GM13977 (cell line): ENCODE data around the gene SEPTIN10.
A peak's percentile ranks its signal among the peaks of the same experiment; 100 is the strongest.

Experiments used
- DNase-seq: peaks from one replicate; pipeline ENCODE4 v3.0.0; 2012; ENCODE audit warnings: low spot score
- CTCF ChIP-seq: IDR thresholded peaks from 2 replicates; pipeline ENCODE4 v1.5.1; 2012; ENCODE audit warnings: mild to moderate bottlenecking, control low read depth; ENCODE audit not compliant: insufficient read depth; ENCODE audit errors: extremely low read depth, missing control alignments
- in situ Hi-C: fragments of 300-500 bp; cut with MboI; formaldehyde crosslinking; loops from one replicate; pipeline ENCODE4 v1.12.0; 2022; ENCODE audit warnings: low sequenced_read_pairs, low pct_unique_long_range_greater_than_20kb, mixed read lengths, inconsistent platforms; ENCODE audit not compliant: unreplicated experiment

SEPTIN10 gene

DNA sequence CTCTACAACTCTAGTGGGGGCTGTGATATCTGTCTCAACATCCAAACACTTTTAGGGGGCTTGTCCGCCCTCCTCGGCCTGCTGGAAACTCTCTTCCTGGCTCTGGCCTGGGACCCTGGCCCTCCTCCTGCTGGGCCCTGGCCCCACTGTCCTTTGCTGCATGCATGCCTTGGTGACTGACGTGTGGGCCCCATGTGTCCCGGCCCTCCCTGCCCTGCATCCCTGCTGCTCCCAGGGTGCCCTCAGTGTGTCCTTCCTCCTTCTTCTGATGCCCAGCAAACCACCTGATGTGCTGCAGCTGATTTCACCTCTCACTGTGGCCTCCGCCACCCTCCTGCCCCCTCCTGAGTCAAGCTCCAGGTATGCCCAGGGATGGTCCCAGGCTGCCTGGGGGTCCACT lies 101.7 kb downstream of the SEPTIN10 start:
- no peak for DNase-seq
- in situ Hi-C loops, result no loop called here
- TF ChIP-seq CTCF, result no peak

- in situ Hi-C loops, result no loop called here
- no peak for DNase-seq
- no peak for TF ChIP-seq CTCF
Observed at GRCh38 chr2:109511168-109511567, 102.6 kb downstream of the SEPTIN10 start.

DNA sequence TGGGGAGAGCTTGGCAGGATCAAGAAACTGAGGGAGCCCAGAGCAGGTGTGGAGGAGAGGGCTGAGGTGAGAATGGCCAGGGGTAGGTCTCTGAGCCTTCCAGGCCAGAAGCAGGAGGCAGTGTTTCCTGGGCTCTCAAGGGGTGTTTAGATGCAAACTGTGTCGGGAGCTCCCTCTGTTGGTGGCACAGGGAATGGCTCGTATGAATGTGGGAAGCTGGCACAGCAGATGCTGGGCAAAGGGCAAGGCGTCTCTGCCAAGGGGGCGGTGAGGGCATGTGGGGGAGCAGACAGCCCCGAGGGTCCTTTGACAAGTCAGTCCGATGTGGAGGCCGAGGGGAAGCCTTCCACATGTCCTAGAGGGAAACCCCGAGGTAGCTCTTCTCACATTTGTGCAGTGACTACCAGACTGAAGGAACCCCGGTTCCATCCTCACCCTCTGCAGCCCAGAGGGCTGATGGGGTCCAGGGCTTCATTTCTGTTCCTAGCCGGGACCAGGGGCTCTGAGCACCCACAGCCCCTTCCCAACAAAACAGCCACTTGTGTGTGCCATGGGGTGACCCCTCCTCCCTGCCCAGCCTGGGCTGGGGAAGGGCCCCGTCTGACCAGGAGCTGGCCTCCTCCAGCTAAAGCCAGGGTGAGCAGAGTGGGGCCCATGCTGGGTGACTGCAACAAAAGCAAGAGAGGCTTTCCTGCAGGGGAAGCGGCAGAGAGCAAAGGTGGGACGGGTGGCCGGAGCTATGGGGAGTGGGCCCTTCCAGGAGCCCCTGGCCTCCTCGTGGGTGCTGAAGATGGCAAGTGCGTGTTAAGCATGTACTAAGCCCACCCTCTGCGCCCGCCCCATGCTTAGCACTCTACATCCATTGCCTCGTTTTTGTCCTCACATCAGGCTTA lies 103.4 kb downstream of the SEPTIN10 start:
- peak; percentile 93 for TF ChIP-seq CTCF
- DNase-seq, result peak; percentile 86
- in situ Hi-C loops, result no loop called here

- DNase-seq, result no peak
- in situ Hi-C loops, result loop anchor here (10.0 kb wide), 1 partner anchor 374 kb away; no protein-coding TSS in a partner anchor
- TF ChIP-seq CTCF, result no peak
Observed at GRCh38 chr2:109508556-109508955, 105.2 kb downstream of the SEPTIN10 start.

DNA sequence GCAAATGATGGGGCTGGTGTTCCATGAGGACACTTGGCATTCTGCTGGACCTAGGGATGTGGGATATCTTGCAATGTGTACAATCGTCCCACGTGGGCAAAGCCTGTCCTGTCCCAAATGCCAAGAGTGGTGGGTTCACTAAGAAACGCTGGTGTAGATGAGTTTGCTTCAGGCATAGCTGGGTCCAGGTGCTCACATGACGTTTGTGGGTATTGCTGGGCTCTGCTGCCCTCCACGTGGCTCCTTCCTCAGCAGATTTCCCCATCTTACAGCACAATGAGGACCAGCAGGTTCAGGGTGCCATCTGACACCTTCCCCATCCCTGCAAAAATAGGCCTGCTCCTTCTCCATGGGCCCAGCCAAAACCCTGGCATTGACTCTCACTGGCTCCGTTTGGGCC lies 105.9 kb downstream of the SEPTIN10 start:
- no peak for TF ChIP-seq CTCF
- in situ Hi-C loops, result loop anchor here (10.0 kb wide), 1 partner anchor 373 kb away; no protein-coding TSS in a partner anchor

DNA sequence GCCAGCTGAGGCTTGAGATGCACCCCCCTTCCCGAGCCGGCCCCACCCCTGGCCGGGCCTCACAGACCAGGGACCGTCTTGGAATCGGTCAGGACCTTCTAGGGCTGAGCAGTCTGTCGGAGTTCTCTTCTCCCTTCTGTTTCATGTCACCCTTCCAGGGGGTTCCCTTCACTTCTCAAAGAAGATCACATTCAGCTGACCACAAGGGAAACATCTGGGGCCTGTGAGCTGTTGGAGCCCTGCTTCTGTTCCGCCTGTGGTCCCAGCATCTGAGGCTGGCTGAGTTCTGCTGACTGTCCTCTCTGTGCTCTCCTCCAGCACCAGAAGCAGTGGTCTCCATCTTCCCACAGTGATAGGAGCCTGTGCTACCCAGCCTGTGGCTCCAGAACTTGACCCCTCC lies 106.5 kb downstream of the SEPTIN10 start:
- in situ Hi-C loops, result loop anchor here (10.0 kb wide), 1 partner anchor 372 kb away; no protein-coding TSS in a partner anchor
- no peak for TF ChIP-seq CTCF
- no peak for DNase-seq

More for the DNA sequence above, 105.9 kb downstream of the SEPTIN10 start:
- no peak for DNase-seq
